K562 (cell line): ENCODE data around the gene MRNIP. TPM values are rescaled to one million over a fixed set of nuclear protein-coding genes. Genes with fewer than 3 reads are reported as not detected.
A peak's percentile ranks its signal among the peaks of the same experiment; 100 is the strongest.

Experiments
- ATAC-seq: fragments of 200-7000 bp; cut with Tn5 transposase; 3 replicates; pipeline ENCODE4 v1.9.1; 2020; ENCODE audit warnings: moderate library complexity
- BruUV-seq: library from RNA; stranded (reverse); fragments of 400-500 nt; replicated peaks from 2 replicates; lab custom pipeline; 2021; lab: Mats Ljungman, UMichigan
- CTCF ChIA-PET: fragments of 300-600 bp; formaldehyde crosslinking; extraction: SDS; loops from one replicate; lab custom pipeline; 2021; ENCODE audit warnings: low intra/inter-chr PET ratio; lab: Yijun Ruan, JAX
- POLR2A ChIA-PET: fragments of 300-600, 350-650 bp; sonication (Branson Sonifier 250); formaldehyde crosslinking; extraction: SDS; loops from one replicate; lab custom pipeline; 2021; ENCODE audit warnings: antibody characterized with exemption, inconsistent platforms; lab: Yijun Ruan, JAX
- DNase-seq, 4 experiments: peaks; one replicate each; pipeline versions ENCODE4 v3.0.0 to v3.0.0-alpha.2; 2011 to 2018; ENCODE audit warnings: low spot score in 3 of 4, mixed read lengths in 3 of 4; ENCODE audit errors: extremely low read depth in 1 of 4
- FAIRE-seq: peaks from 2 replicates; lab custom pipeline; 2011; peaks lifted over from hg19 to GRCh38; lab: Jason Lieb, UNC
- H2AFZ ChIP-seq: 2 replicates; pipeline ENCODE4 v1.6.0; 2011; ENCODE audit warnings: low read depth, low read length, control low read depth, inconsistent platforms
- H3K27ac ChIP-seq: fragments of 200-600 bp; 3 replicates; pipeline ENCODE4 v1.8.0; 2011; ENCODE audit warnings: low read depth, mild to moderate bottlenecking, control low read depth, inconsistent platforms, low read length, moderate library complexity, mixed read lengths; ENCODE audit errors: extremely low read depth
- H3K27me3 ChIP-seq, 2 experiments: fragments of 300-600 bp in 1 of 2; 2 replicates in 1 of 2; 3 replicates in 1 of 2; pipeline versions ENCODE4 v1.6.0 to v1.8.0; 2011; ENCODE audit warnings: inconsistent platforms in 2 of 2, low read length in 2 of 2, mild to moderate bottlenecking in 1 of 2, mixed read lengths in 1 of 2, moderate library complexity in 1 of 2; ENCODE audit not compliant: control insufficient read depth in 2 of 2, insufficient read depth in 2 of 2
- H3K36me3 ChIP-seq: fragments of 300-600 bp; 3 replicates; pipeline ENCODE4 v1.8.0; 2011; ENCODE audit warnings: mild to moderate bottlenecking, low read length, inconsistent platforms; ENCODE audit not compliant: control insufficient read depth, insufficient read depth
- H3K4me1 ChIP-seq, 2 experiments: fragments of 200-600 bp in 1 of 2; replicated peaks in 1 of 2; 2 replicates in 1 of 2; 3 replicates in 1 of 2; pipeline versions ENCODE4 v1.5.1 to v1.8.0; 2011; ENCODE audit warnings: inconsistent platforms in 2 of 2, low read length in 2 of 2, mild to moderate bottlenecking in 1 of 2, mixed read lengths in 1 of 2, moderate library complexity in 1 of 2; ENCODE audit not compliant: control insufficient read depth in 2 of 2, insufficient read depth in 2 of 2
- H3K4me2 ChIP-seq: 2 replicates; pipeline ENCODE4 v1.6.1; 2011; ENCODE audit warnings: low read length, control low read depth, inconsistent platforms, mixed read lengths; ENCODE audit not compliant: insufficient read depth
- H3K4me3 ChIP-seq: fragments of 200-600 bp; sonication (generic), shearing (Covaris generic); 2 replicates; pipeline ENCODE4 v1.5.1; 2016; ENCODE audit warnings: control low read depth, inconsistent platforms
- H3K79me2 ChIP-seq: fragments of 200-600 bp; 3 replicates; pipeline ENCODE4 v1.8.0; 2011; ENCODE audit warnings: low read length, inconsistent platforms; ENCODE audit not compliant: control insufficient read depth, insufficient read depth
- H3K9ac ChIP-seq, 2 experiments: 2 replicates each; pipeline versions ENCODE4 v1.6.0 to v1.6.1; 2011; ENCODE audit warnings: low read depth in 2 of 2, low read length in 2 of 2, control low read depth in 1 of 2, inconsistent platforms in 1 of 2, mild to moderate bottlenecking in 1 of 2, mixed read lengths in 1 of 2; ENCODE audit not compliant: insufficient read depth in 1 of 2
- H3K9me1 ChIP-seq: one replicate; pipeline ENCODE4 v1.6.0; 2011; ENCODE audit warnings: inconsistent platforms, mild to moderate bottlenecking, low read length, moderate library complexity; ENCODE audit not compliant: control insufficient read depth, insufficient read depth
- H3K9me3 ChIP-seq: replicated peaks from 2 replicates; pipeline ENCODE4 v1.5.1; 2011; ENCODE audit warnings: low read depth, low read length, inconsistent platforms; ENCODE audit not compliant: control insufficient read depth, insufficient read depth
- H4K20me1 ChIP-seq: replicated peaks from 2 replicates; pipeline ENCODE4 v1.6.1; 2011; ENCODE audit warnings: low read length, inconsistent platforms, mixed read lengths; ENCODE audit not compliant: control insufficient read depth, insufficient read depth
- CTBP1 ChIP-seq: fragments of 450-650 bp; IDR thresholded peaks from 2 replicates; pipeline ENCODE4 v1.6.1; 2016; ENCODE audit warnings: borderline replicate concordance
- IRF2 ChIP-seq: sonication (generic); formaldehyde crosslinking; IDR thresholded peaks from 2 replicates; pipeline ENCODE4 v1.8.1; 2022; ENCODE audit warnings: mild to moderate bottlenecking, missing genetic modification reagents
- NFIX ChIP-seq: fragments of 250-450 bp; sonication (Bioruptor Pico); IDR thresholded peaks from 2 replicates; pipeline ENCODE4 v1.4.0; 2020; ENCODE audit warnings: low read depth, mild to moderate bottlenecking, moderate library complexity
- PKNOX1 ChIP-seq: fragments of 450-650 bp; IDR thresholded peaks from 2 replicates; pipeline ENCODE4 v1.6.1; 2016
- POLR2AphosphoS5 ChIP-seq: IDR thresholded peaks from 2 replicates; pipeline ENCODE4 v1.6.1; 2011; ENCODE audit warnings: mild to moderate bottlenecking, low read depth, low read length, moderate library complexity; ENCODE audit not compliant: control insufficient read depth, insufficient read depth
- RAD21 ChIP-seq, 2 experiments: fragments of 250-450 bp in 1 of 2; fragments of 450-650 bp in 1 of 2; sonication (Bioruptor Pico) in 1 of 2; formaldehyde crosslinking in 1 of 2; IDR thresholded peaks in 1 of 2; conservative IDR thresholded peaks in 1 of 2; 2 replicates each; pipeline versions ENCODE4 v1.4.0 to v1.8.0; 2020 to 2022; ENCODE audit warnings: mild to moderate bottlenecking in 2 of 2, moderate library complexity in 1 of 2
- RBFOX2 ChIP-seq: fragments of 200-400 bp; formaldehyde crosslinking; IDR thresholded peaks from 2 replicates; pipeline ENCODE4 v1.6.1; 2017; ENCODE audit warnings: low read depth, mild to moderate bottlenecking, low read length, moderate library complexity
- TCF7L2 ChIP-seq: fragments of 150-350 bp; IDR thresholded peaks from 2 replicates; pipeline ENCODE4 v1.6.1; 2016; ENCODE audit warnings: low read depth, mild to moderate bottlenecking, low read length, moderate library complexity
- XRCC5 ChIP-seq: fragments of 200-400 bp; formaldehyde crosslinking; IDR thresholded peaks from 2 replicates; pipeline ENCODE4 v1.6.1; 2017; ENCODE audit warnings: low read depth, mild to moderate bottlenecking, low read length
- ZNF707 ChIP-seq: fragments of 250-450 bp; sonication (Bioruptor Pico); conservative IDR thresholded peaks from 2 replicates; pipeline ENCODE4 v1.8.0; 2022; ENCODE audit warnings: inconsistent platforms, mild to moderate bottlenecking, moderate library complexity
- ZNF764 ChIP-seq: fragments of 250-450 bp; sonication (Bioruptor Pico); IDR thresholded peaks from 2 replicates; pipeline ENCODE4 v1.4.0; 2020; ENCODE audit warnings: low read depth, mild to moderate bottlenecking, moderate library complexity
- WGBS: fragments of 100-300 bp; shearing (Covaris generic); methylation state at CpG from one replicate; pipeline ENCODE4 v1.1.6; 2016; ENCODE audit warnings: low coverage, mixed read lengths; ENCODE audit not compliant: insufficient coverage; ENCODE audit errors: missing lambda C conversion rate; 5-methylcytosine and 5-hydroxymethylcytosine counted together
- in situ Hi-C: fragments of 300-500 bp; cut with MboI; formaldehyde crosslinking; loops from 4 replicates; pipeline ENCODE4 v1.15.0; 2018; ENCODE audit warnings: inconsistent platforms, mixed read lengths
- intact Hi-C: fragments of 100-400 bp; cut with micrococcal nuclease; formaldehyde crosslinking; loops from 2 replicates; pipeline ENCODE4 v1.14.2; 2022
- polyA plus RNA-seq, 8 experiments: library from polyadenylated mRNA; depleted of rRNA in 4 of 8; stranded (reverse) in 5 of 8; unstranded in 3 of 8; fragments of >200 nt; fragmentation: Nextera tagmentation in 2 of 8; fragmentation: Illumina TruSeq in 1 of 8; extraction: Ambion mirVana in 2 of 8; extraction: Trizol in 1 of 8; gene quantifications; 2 replicates each; pipeline versions ENCODE4 v1.2.1 to v1.2.3, GENCODE V29; 2011 to 2014; ENCODE audit warnings: inconsistent platforms in 1 of 8, missing spikeins in 1 of 8
- total RNA-seq, 7 experiments: library from RNA; depleted of rRNA in 6 of 7; stranded (reverse); fragments of >200 nt in 6 of 7; fragmentation: Illumina TruSeq in 2 of 7; extraction: Trizol in 2 of 7; gene quantifications; 2 replicates each; pipeline versions ENCODE4 v1.2.1 to v1.2.3, GENCODE V29; 2011 to 2021; ENCODE audit warnings: low replicate concordance in 1 of 7
- TF ChIP-seq, protein P1 (sequence below): sonication (generic); formaldehyde crosslinking; IDR thresholded peaks from 2 replicates; pipeline ENCODE4 v1.8.0; 2022; ENCODE audit warnings: mild to moderate bottlenecking, missing genetic modification reagents
- TF ChIP-seq, protein P2 (sequence below): sonication (generic); formaldehyde crosslinking; IDR thresholded peaks from 2 replicates; pipeline ENCODE4 v1.8.0; 2022; ENCODE audit warnings: missing genetic modification reagents, mild to moderate bottlenecking, moderate library complexity, borderline replicate concordance
- TF ChIP-seq, protein P3 (sequence below): fragments of 450-650 bp; IDR thresholded peaks from 2 replicates; pipeline ENCODE4 v1.7.0; 2016; ENCODE audit warnings: borderline replicate concordance

MRNIP gene
- total and polyA plus RNA-seq, 9 of the 15 experiments (the other 6 are each of a cell fraction or from before 2014, with no cell fraction given), result 3.6 to 39.0 (median 16.8) TPM

- intact Hi-C loops, result no loop called here
- no peak overlapping the region for H3K4me3 ChIP-seq
- CTCF ChIA-PET, result interaction anchor here (0.6 kb wide), 1 partner anchor 43 kb away, joined by 3 read pairs; no protein-coding TSS in a partner anchor
- TF ChIP-seq, protein P1, sequence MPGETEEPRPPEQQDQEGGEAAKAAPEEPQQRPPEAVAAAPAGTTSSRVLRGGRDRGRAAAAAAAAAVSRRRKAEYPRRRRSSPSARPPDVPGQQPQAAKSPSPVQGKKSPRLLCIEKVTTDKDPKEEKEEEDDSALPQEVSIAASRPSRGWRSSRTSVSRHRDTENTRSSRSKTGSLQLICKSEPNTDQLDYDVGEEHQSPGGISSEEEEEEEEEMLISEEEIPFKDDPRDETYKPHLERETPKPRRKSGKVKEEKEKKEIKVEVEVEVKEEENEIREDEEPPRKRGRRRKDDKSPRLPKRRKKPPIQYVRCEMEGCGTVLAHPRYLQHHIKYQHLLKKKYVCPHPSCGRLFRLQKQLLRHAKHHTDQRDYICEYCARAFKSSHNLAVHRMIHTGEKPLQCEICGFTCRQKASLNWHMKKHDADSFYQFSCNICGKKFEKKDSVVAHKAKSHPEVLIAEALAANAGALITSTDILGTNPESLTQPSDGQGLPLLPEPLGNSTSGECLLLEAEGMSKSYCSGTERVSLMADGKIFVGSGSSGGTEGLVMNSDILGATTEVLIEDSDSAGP (CRISPR knock-in tag), result no peak
- TF ChIP-seq IRF2 (CRISPR knock-in tag) (no peak), RAD21 (CRISPR knock-in tag; conservative IDR thresholded peaks at IDR 0.05 in 1 of 2, IDR thresholded peaks at IDR 0.05 in 1 of 2) (peak; percentile 32 to 67; a peak in 3 of 4 replicates), XRCC5 (0 out of 2 replicates have a peak, but pooled peaks have one; percentile 36), RBFOX2 (no peak), ZNF764 (CRISPR knock-in tag) (no peak), ZNF707 (CRISPR knock-in tag) (no peak), CTBP1 (peak; percentile 39; the same call in 1 of the 2 replicates), POLR2AphosphoS5 (peak; percentile 43; the same call in 1 of the 2 replicates), NFIX (CRISPR knock-in tag) (no peak), TCF7L2 (no peak), PKNOX1 (no peak)
- TF ChIP-seq, protein P2, sequence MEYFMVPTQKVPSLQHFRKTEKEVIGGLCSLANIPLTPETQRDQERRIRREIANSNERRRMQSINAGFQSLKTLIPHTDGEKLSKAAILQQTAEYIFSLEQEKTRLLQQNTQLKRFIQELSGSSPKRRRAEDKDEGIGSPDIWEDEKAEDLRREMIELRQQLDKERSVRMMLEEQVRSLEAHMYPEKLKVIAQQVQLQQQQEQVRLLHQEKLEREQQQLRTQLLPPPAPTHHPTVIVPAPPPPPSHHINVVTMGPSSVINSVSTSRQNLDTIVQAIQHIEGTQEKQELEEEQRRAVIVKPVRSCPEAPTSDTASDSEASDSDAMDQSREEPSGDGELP (CRISPR knock-in tag), result peak; percentile 41; the same call in 1 of the 2 replicates
- TF ChIP-seq, protein P3, sequence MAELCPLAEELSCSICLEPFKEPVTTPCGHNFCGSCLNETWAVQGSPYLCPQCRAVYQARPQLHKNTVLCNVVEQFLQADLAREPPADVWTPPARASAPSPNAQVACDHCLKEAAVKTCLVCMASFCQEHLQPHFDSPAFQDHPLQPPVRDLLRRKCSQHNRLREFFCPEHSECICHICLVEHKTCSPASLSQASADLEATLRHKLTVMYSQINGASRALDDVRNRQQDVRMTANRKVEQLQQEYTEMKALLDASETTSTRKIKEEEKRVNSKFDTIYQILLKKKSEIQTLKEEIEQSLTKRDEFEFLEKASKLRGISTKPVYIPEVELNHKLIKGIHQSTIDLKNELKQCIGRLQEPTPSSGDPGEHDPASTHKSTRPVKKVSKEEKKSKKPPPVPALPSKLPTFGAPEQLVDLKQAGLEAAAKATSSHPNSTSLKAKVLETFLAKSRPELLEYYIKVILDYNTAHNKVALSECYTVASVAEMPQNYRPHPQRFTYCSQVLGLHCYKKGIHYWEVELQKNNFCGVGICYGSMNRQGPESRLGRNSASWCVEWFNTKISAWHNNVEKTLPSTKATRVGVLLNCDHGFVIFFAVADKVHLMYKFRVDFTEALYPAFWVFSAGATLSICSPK, result no peak
Measured at GRCh38 chr5:179870403-179870903, 11.8 kb upstream of the MRNIP start.

More at GRCh38 chr5:179870403-179870903, 11.8 kb upstream of the MRNIP start:
- no peaks in the 10 kb centered on the region for H4K20me1 ChIP-seq
- DNase-seq (peak; percentile 75 to 85 (median 81)), FAIRE-seq (peak; percentile 78), ATAC-seq (peak; percentile 93)
- H3K9me1 ChIP-seq, result peaks cover 2% of the 10 kb centered on the region
- no peak overlapping the region for H3K27ac ChIP-seq
- peak overlapping the region in 1 of 2 experiments; percentile 83; a peak in 2 of 4 replicates for H3K9ac ChIP-seq
- 77% methylated on average over 13 of the region's 17 CpGs for WGBS
- H3K36me3 ChIP-seq, result peaks cover 75% of the 10 kb centered on the region; the same call in 2 of the 3 replicates
- H3K79me2 ChIP-seq, result no peaks in the 10 kb centered on the region
- no peak overlapping the region for H2AFZ ChIP-seq
- in situ Hi-C loops, result no loop called here
- peaks cover 0 to 26% of the 10 kb centered on the region in 2 experiments; a peak in 3 of 5 replicates for H3K4me1 ChIP-seq
- no peaks in the 10 kb centered on the region for H3K9me3 ChIP-seq
- no peak overlapping the region for H3K4me2 ChIP-seq
- POLR2A ChIA-PET, result interaction anchor here (0.6 to 1.3 kb wide), 2 partner anchors 10 to 42 kb away, joined by 3 to 4 read pairs; no protein-coding TSS in a partner anchor
- no peaks in the 10 kb centered on the region for H3K27me3 ChIP-seq
- no TSS peak for BruUV-seq
